ENCODE data around the gene UBE2M.

The UBE2M gene

DNA sequence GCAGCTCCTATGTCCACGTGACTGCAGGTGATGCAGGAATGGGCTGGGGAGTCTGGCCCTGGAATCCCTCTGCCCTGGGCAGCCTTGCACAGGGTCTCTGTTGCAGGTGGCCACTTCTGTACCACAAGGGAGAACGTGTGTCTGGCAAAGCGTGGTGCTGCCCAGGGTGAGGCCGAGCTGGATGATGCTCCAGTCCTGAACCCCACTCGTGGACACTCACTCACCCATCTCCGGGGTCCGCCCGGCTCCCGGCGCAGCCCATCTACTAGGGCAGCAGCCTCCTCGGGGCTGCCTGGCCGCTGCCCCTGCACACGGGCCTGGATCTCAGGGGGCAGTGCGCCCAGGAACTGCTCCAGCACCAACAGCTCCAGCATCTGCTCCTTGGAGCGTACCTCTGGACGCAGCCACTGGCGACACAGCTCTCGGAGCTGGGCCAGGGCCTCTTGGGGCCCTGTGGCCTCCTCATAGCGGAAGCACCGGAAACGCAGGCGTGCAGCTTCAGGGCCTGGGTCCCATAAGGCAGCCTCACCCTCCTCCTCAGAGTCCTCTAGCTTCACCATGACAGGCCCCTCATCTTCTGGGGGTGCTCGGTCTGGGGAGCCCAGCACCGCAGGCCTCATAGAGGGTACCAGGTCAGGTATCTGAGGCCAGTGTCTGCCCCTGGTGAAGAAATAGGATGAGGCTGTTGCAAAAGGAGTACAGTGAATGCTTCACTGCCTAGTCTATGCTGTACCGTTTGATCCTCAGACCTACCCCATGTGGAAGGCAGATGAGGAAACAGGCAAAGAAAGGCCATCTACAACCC is 12.6 kb upstream of the UBE2M start:
- no peak for DNase-seq (ENCODE audit: low spot score)

DNA sequence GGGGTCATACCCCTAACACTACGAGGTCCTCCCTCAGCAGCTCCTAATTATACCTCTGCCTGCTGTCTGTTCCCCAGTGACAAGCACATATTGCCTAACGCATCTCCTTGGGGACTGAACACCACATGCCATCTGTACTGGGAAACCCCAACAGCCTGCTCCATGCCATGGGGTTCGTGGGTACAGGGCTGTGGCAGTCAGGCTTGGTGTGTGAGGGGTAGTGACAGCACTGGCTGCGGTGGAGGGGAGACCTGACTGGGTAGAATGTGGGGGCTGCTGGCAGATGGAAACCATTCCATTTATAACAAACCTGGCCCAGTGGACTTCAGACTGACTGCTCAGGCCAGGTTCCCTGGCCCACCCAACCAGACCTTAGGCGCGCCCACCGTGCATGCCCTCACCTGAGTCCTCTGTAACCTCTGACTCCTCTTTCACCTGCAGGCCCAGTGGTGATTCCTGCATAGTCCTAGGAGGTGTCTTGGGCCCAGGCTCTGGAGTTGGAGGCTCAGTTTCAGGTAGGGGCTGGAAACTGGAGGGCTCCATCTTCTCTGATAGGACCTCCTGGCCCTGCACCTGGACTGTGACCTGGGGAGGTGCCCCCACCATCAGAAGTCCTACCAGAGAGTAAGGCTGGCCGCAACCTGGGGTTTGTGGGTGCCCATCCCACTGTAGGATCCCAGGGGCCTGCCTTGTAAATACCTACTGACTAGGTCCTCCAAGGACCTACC is 11.7 kb upstream of the UBE2M start:
- DNase-seq (ENCODE audit: low spot score), result no peak

DNA sequence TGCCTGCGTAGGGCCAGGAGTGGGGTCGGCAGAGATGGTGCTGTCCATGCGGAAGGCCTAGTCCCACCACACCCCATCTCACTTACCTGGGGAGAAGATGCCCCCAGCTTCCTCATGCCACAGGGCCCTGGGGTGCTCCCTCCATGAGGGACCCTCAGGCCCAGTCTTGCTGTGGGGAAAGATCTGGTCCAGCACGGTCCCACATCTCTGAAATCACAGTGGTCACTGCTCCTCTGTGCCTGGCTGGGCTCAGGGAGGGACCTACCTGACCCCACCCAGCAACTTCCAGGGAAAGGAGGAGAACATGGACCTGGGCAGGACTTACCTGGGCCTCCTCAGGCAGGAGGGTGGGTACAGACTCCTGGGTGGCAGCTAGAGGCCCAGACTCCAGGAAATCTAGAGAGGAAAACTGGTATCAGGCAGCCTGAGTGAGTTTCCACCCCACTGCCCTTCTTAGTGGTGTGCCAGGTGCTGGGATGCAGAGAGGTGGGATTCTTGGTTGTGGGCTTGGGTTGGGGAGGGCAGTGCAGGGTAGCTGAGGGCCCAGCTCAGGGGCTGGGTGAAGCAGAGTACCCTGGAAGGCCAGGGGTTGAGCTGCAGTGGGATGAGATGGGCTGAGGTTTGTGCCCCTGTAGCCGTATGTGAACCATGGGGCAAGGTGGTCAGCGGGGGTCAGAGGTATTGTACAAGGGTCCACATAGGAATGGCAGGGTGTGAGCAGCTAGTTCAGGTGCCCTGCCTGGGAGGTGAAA is 11.0 kb upstream of the UBE2M start:
- no peak for DNase-seq (ENCODE audit: low spot score)

DNA sequence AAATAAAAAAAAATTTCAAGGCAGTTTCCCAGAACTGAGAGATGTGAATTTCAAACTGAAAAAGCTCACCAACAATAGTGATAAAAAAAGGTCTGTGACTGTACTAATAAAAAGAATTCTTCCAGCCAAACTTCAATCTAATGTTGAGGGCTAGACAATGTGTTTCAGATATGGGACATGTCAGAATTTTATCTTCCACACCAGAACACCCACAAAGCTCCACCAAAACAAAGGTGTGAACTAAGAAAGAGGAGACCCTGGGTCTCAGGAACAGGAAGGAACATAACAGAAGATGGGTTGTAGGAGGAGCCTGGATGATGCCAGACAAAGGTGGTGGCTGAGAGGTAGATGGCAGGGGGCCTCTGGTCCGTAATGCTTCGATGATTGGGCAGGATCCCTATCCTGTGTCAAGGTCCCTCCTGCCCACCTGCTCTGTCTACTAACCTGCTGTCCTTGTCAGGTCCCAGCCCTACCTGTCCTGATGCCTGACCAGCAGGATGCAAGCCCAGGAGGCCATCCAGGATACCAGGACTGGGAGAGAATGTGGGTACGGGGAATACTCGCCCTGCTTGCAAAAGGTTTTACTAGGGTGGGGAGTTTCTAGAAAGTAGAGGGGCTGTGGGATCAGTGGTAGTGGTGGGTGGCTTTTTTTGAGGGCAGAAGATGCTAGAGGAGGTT is 10.2 kb upstream of the UBE2M start:
- DNase-seq (ENCODE audit: low spot score), result no peak

DNA sequence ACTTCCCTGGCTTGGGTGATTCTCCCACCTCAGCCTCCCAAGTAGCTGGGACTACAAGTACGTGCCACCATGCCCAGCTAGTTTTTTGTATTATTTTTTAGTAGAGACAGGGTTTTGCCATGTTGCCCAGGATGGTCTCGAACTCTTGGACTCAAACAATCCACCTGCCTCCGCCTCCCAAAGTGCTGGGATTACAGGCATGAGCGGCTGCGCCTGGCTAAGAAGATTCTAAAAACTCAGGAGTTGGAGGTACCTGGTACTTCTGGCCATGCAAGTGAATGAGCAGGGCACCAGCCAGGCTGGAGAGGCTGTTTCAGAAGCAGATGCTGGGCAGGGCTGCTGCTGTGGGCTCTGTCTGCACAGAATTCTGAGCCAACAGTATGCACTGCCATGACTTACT is 8.6 kb upstream of the UBE2M start:
- DNase-seq (ENCODE audit: low spot score), result no peak

DNA sequence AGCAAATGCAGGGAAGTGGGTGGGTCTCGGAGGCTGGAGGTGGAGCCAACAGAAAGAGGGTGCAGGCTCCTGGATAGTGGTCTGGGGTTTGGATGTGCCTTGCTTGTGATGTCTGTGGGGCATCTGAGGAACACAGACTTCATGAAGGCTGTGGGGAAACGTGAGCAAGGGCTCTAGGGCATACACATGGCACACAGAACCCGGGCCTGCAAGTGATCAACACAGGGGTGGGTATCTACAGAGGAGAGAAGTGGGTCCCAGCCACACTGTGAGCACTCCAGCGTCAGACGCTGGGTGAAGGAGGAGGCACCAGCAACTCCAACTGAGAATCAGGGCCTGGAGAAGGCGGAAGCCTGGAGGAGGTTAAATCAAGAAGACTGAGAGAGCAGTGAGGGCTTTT is 5.4 kb upstream of the UBE2M start:
- no peak for DNase-seq (ENCODE audit: low spot score)

DNA sequence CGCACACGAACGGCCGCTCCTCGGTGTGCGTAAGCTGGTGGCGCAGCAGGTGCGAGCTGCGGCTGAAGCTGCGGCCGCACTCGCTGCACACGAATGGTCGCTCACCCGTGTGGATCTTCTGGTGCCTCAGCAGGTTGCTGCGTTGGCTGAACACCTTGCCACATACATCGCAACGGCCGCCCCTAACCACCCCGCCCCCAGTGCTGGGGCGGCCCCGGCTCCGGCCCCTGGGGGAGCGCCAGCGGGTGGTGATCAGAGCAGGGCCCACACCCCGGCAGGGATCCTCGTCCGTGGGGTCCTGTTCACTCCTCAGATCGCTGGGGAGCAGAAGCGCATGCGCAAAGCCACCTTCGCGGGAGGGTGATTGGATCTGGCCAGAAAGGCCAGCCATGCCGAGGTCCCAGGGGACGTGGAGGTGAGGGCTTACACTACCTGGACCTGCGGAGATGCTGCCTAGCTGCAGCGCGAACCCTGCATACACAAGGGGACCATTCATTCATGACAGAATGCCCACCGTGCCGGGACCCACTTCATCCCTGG is 4.7 kb upstream of the UBE2M start:
- peak; percentile 68 for DNase-seq (ENCODE audit: low spot score)

DNA sequence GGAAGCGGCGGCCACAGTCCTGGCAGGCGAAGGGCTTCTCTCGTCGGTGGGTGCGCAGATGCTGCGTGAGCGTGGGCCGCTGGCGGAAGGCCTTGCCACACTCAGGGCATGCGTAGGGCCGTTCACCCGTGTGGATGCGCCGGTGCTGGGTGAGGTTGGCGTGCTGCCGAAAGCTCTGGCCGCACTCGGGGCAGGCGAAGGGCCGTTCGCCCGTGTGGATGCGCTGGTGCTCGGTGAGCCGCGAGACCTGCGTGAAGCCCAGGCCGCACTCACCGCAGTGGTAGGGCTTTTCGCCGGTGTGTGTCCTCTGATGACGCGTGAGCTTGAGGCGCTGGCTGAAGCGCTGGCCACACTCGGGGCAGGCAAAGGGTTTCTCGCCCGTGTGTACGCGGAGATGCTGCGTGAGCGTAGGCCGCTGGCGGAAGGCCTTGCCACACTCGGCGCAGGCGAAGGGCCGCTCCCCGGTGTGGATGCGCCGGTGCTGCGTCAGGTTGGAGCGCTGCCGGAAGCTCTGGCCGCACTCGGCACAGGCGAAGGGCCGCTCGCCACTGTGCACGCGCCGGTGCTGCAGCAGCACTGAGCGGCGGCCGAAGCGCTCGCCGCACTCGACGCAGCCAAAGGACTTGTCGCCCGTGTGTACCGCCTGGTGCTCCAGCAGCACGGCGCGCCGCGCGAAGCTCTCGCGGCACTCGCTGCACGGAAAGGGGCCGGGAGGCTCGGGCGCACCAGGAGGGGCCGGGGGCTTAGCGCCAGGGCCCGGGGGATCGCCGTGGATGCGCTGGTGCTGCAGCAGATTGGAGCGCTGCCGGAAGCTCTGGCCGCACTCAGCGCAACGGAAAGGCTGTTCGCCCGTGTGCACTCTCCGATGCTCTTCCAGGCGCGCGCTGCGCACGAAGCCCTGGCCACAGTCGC is 4.0 kb upstream of the UBE2M start:
- no peak for DNase-seq (ENCODE audit: low spot score)

DNA sequence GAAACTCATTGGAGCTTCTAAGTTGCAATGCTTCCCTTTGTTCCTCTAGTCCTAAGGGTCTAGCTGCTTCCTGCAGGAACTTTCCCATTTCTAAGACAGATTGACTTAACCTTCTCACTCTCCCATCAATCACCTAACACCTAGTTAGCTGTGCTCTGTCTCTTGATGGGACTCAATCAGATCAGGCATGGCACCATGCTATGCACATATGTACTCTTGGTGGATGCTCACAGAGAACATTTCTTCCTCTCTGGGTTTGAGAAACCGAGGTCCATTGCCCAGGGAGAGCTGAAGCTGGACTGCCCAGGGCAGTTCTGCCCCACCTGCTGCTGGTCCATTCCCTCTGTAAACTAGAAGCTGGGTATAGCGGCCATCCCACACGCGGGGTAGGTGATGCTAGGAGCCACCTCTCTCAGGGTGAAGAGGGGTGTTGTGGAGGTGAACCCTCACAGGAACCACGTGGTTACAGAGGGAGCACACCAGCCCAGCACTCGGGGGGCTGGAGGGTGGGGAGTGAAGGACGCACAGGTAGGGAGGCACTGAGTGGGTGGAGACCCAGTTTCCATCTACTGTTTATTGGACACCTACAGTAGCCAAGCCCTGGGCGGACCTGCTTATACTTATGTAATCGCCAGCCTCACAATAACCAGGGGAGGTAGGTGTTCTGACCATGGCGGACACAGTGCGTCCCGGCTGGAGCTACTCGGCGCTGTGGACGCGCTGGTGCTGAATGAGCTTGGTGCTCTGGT is 3.1 kb upstream of the UBE2M start:
- no peak for DNase-seq (ENCODE audit: low spot score)

DNA sequence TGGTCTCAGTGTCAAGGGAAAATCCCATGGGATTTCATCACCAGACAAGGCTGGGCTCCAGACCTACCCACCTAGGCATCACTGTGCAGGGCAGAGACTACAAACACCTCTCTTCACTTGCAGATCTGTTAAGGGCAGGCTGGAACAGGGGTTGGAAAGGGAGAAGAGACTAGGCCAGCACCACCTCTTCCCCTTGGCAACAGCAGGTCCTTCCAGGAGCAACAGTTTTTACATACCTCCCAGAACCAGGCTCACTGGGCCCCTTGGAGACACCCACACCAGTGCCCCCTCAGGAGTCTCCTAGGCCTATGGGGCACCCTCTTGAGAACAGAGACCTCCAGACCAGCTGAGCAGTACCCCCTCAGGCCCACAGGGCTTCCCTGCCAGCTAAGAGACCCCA is 2.5 kb upstream of the UBE2M start:
- no peak for DNase-seq (ENCODE audit: low spot score)

DNA sequence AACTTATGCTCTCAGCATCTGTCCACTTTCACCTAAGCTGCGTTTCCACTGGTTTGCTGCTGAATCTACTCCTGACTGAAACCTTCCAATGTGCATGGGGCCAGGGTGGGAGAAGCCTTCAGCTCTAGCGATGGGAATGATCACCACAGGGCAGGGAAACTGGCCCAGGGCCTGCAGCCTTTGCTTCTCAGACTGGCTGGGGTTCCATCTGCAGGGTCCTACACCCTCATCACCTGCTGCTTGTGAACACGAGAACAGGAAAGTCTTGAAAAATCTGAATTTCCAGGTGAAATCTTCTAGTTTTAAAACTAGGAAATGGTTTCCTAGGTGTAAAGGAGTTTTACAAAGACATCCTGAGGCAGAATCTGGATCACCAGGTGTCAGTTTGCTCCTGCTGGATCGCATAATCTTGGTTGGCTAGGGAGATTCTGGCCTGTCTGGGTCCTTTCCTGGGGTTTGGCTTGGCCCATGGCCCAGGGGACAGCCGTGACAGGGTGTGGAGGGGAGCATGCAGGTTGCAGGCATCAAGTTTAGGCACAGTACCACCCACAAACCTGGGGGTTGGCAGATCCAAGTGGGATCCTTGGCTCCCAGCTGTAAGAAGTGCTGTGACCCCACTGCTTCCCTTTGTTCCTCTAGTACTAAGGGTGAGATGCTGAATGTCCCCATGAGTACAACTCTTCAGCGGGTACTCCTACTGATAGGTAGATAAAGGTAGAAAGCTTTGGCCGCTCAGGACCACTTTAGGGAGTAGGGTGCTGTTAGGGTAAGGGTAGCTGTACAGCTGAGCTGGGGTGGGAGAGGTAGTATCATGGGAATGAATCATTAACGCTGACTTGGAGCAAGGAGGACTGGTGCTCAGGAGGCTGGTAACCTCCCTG is 1.8 kb upstream of the UBE2M start:
- no peak for DNase-seq (ENCODE audit: low spot score)

DNA sequence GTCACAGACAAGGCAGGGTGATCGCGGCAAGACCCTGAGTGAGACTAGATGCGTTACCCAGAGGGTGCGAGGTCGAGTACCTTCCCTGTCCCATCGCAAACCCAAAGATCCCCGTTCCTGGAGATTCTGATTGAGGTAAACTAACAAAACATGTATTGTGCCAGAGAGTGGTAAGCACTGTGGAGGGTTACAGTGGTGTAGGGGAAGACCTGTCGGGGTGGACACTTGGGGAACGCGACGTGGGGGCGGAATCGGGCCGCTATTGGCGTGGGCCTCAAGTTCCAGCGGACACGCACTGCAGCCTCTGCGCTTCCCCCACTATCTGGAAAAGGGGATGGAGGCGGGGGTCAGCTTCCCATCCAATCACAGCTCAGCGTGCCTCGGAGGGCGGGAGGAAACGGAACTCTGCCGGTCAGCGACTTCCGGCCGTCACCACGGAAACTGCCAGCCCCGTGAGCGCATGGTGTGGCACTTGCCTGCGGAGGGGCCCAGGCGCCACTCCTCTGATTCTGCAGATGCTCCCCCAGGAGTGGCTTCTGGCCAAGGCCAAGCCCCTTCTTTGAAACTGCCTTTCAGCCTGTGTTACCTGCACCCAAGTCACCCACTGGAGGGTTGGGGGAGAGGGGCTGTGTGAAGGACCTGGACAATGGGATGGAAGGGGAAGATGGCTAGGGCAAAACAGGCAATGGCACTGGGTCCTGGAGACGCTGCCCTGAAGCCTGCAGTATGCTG is 1.0 kb upstream of the UBE2M start:
- peak; percentile 91 for DNase-seq (ENCODE audit: low spot score)

DNA sequence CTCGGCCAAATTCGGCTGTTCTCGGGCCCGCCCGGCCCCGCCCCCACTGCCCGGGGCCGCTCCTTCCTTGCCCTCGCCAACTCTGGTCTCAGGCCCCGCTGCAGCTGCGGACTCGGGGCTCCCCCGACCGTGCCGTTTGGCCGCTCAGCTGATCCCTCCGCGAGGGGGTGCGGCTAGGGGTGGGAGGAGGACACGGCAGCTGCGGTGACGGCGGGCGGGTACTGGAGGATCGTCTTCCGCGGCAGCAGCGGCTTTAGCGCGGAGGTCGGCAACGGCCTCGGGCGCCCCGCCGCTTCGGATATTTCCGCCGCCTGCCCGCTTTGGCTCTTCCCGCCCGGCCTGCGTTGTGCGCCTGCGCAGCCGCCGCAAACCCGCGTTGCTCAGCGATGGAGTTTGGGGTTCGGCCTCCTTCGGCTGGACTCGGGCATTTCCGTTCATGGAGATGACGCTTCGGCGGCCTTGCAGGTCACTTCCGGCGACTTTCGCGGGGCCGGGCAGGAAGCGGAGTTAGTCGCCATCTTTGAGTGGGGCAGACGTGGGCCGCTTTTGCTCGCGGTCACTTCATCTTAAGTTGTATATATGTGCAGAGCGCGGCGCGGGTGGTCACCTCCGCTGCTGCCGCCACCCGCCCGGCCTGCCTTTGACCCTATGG is 338 bp upstream of the UBE2M start:
- DNase-seq (ENCODE audit: low spot score), result peak; percentile 99

DNA sequence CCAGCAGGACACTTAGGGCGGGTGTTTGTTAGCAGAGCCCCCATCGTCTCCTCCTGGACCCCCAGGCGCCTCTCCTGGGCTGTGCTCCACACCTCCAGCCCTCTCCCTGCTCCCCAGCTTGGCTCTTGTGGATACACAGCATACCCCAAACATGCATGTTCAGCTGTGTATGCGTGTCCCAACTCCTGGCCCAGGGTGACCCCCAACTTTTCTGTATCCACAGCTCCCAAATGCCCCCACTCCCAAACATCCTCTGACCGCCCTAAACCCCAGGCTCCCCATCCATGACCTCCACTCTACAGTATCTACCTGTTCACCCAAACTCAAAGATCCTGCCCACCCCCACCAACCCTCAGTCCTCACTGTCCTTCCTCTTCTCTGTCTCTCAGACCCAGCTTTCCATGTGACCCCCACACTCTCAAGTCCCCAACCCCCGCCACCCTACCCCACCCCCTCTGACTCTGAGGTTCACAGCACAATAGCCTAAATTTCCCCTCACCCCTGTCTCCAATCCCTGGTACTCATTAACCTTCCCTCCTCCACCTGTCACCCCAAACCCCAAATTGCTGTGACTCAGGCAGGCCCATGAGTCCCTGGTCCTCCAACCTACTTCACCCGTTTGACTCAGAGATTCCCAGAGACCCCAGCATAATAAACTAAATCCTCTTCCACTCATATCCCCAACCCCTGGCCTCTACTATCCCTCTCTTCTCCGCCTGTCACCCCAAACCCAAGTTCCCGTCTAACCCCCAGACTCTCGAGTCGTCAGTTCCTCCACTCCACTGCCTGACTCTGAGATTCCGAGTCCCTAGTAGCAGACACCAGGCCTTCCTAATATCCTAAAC is 968 bp downstream of the UBE2M start:
- peak; percentile 34 for DNase-seq (ENCODE audit: low spot score)

DNA sequence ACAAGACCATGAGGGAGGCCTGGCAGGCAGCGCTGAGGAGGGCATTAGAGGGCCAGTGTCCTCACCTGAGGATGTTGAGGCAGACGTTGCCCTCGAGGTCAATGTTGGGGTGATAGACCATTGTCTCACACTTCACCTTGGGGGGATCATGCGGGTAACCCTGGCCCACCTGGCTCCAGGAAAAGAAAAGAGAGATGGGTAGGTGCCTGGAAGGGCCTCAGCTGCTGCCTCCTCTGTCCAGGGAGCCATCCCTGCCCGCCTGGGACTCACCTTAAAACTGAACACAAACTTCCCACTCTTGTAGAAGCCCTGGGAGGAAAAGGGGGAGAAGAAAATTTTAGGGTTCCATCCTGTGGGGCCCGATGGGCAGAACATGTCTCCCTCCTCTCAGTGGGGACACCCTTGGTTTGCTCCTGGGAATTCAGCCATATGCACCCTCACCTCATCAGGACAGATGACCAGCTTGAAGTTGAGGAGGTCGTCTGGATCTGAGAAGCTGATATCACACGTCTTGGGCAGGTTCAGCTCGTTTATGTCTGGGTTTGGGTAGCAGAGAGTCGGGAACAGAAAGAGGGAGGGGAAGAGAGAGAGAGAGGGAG is 1.7 kb downstream of the UBE2M start:
- DNase-seq (ENCODE audit: low spot score), result no peak

DNA sequence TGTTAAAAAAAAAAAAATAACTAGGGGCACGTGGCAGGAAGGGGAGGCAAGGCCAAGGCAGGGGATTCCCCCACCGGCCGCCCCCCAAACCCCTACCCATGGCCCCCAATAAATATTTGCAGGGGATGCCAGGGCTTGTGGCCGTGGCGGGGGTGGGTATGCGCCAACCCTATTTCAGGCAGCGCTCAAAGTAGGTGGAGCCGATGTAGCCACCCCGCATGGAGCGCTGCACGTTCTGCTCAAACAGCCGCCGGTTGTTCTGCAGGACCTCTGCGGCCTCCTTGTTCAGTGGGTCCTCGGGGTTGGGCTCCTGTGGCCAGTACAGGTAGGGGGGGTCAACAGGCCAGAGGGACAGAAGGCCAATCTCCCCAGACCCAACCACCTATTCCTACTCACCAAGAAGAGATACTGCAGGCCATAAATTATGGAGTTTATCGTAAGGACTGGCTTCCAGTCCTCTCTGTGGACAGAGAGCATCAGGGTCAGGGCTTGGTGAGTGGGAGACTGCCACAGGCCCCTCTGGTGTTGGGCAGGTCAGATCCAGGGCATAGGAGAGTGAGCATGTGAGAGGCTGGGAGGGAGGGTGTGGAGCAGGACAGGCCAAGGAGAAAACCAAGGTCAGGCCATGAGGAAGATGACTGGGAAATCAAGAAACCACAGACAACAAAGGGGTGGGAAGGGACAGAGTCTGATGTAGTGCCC is 2.3 kb downstream of the UBE2M start:
- DNase-seq (ENCODE audit: low spot score), result no peak

Data from NAMALWA (cell line).